ENCODE measurements around the gene SPOP.

Gene SPOP

GRCh38 chr17:49716668-49717364 is 38.9 kb upstream of the SPOP start:
- no peak overlapping the region for H3K4me3 ChIP-seq (ENCODE audit: low read depth, low read length)
- no peak for TF ChIP-seq CTCF (IDR thresholded peaks at IDR 0.05; ENCODE audit: insufficient read depth, low read depth, low read length, missing control alignments)
- no peak for DNase-seq (ENCODE audit: low read depth)

DNA sequence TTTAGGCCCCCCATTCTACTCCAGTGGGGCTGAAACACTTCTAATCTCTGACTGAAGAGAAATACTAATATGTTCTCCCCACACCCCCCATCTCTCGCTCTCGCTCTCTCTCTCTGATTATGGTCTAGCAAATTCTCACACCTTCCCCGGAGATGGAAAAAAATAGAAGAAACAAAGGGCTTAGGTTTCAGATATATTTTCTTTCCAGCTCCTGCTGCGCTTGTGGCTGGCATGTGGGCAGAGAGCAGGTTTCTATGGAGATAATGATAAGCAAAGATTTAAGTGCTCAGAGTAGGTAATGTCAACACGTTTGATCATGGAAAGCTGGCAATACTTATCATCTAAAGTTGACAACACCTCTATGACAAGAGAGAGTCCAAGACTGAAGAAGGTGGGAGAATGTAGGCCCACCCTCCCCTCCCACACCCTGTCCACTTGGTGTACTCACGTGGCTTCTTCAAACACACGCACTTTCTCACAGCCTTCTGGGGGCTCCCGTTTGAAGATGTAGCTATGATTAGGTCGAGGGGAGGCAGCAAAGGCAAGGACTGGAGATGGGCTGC is 37.9 kb upstream of the SPOP start:
- no peak for DNase-seq (ENCODE audit: low read depth)
- TF ChIP-seq CTCF (IDR thresholded peaks at IDR 0.05; ENCODE audit: insufficient read depth, low read depth, low read length, missing control alignments), result no peak
- no peak overlapping the region for H3K4me3 ChIP-seq (ENCODE audit: low read depth, low read length)

GRCh38 chr17:49715216-49715615 is 37.3 kb upstream of the SPOP start:
- DNase-seq (ENCODE audit: low read depth), result no peak
- no peak overlapping the region for H3K4me3 ChIP-seq (ENCODE audit: low read depth, low read length)
- no peak for TF ChIP-seq CTCF (IDR thresholded peaks at IDR 0.05; ENCODE audit: insufficient read depth, low read depth, low read length, missing control alignments)

DNA sequence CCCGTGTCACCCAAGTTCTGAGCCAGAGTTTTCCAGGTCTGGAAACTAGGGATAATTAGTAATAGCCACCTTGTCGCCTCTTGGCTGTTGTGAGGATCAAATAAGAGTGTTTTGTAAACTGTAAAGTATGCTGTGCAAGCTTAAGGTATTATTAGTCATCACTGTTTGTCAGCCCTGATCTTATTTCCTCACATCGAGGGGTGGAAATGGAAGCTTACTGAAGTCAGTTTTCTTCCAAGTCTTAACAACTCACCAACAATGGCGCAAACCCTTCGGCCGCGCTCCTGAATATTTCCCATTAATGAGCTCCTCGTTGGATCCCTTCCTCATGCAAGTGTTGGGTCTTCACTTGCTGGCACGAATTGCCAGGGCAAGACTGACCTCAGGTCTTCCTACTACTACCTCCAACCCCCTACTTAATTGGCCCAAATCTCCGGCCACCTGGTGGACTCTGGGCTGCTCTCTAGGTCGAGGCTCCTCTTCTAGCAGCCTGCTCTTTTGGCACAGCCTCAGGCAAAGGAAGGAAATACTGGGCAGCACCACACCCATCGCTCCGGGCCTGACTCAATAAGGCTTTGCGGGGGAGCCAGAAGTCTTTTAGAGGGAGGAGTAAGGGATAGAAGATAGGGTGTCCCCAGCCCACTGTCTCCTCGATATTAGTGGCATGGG is 30.8 kb upstream of the SPOP start:
- TF ChIP-seq CTCF (IDR thresholded peaks at IDR 0.05; ENCODE audit: insufficient read depth, low read depth, low read length, missing control alignments), result no peak
- DNase-seq (ENCODE audit: low read depth), result no peak
- H3K4me3 ChIP-seq (ENCODE audit: low read depth, low read length), result peak overlapping the region; percentile 7

DNA sequence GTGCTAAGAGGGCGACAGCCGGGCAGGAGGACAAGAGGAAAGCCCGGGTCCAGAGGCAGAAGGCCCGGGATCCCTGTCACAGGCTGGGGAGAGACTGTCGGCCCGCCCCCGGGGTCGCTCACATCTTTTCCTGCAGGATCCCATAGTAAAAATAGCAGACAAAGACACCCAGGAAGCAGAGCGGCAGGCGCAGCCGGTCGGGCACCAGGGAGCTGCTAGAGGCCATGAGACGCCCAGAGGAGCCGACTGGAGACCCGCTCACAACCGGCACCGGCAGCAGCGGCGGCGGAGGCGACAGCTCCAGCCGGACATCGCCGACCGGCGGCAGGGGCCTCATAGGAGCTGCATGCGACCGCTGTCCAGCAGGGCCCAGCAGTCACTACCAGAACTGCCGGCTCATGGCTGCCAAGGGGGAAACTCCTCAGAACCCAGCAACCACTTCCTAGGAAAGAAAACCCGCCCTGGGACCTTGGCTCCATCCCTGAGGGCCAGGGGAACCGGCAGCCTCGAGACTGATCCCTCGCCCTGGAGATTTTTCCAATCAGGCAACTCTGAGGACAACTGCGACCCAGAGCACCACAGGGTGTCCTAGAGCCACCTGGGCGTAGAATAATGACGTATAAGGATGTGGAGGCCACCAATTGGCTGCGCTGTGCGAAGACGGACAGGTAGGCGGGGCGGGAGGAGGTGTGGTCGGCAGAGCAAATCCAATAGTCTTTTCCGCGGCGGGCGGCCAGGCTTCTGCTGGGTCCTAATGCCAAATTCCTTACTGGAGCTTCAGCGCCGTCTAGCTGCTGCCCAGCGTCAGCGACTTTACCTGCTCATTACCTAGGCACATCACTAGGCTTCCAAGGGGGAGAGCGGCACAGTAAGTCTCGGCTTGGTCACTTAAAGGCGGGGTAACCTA is 30.0 kb upstream of the SPOP start, which contains the start of gene SLC35B1:
Gene SLC35B1, minus strand, starts transcription at position 357 of the 907 bp plus-strand sequence. Its CDS starts 131 bp downstream, at position 226.
- peak within 1 kb of the TSS; percentile 88 for H3K4me3 ChIP-seq (ENCODE audit: low read depth, low read length)
- peak; percentile 99 for DNase-seq (ENCODE audit: low read depth)
- TF ChIP-seq CTCF (IDR thresholded peaks at IDR 0.05; ENCODE audit: insufficient read depth, low read depth, low read length, missing control alignments), result peak; percentile 98

DNA sequence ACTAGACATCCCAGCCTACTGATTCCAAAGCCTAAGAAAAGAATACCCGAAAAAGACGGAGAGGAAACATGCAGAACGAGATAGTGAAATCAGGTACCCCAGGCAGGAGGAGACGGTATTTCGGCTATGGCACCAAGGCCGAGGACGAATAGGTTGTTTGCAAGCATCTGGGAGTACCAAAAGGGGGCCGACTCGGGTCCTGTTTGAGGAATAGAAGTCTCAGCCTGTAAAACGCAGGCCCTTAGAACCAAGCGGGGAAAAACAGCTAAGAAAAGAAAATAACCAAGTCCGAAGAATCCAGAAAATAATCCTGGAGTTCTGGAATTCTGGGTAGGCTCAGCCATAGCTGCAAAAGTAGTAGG is 29.3 kb upstream of the SPOP start:
- peak; percentile 31 for DNase-seq (ENCODE audit: low read depth)
- no peak for TF ChIP-seq CTCF (IDR thresholded peaks at IDR 0.05; ENCODE audit: insufficient read depth, low read depth, low read length, missing control alignments)
- peak overlapping the region; percentile 88 for H3K4me3 ChIP-seq (ENCODE audit: low read depth, low read length)
